Measurements from ENCODE around the gene SLC9B1.
"Not testable (repeated sequence)": the region's sequence is repeated elsewhere in the genome, so short reads cannot be mapped to it uniquely, and the experiment has no call there.

Gene SLC9B1

DNA sequence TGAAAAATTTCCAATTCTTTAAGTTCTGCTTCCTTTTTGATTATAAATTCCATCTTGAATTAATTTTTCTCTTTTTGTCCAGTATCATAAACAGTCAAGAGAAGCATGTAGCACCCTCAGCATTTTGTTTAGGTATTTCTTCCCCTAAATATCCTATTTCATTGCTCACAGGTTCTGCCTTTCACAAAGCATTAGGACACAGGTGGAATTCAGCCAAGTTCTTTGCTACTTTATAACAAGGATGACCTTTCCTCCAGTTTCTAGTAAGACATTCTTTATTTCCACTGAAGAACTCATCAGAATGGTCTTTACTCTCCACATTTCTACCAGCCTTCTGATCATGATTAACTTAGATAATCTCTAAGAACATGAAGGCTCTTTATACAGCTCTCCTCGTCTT lies 7.4 kb downstream of the SLC9B1 start:
- in situ Hi-C loops (cut with MboI; ENCODE audit: low sequenced_read_pairs): loop anchor here (25.0 kb wide), 2 partner anchors 400 to 575 kb away; no protein-coding TSS in a partner anchor

DNA sequence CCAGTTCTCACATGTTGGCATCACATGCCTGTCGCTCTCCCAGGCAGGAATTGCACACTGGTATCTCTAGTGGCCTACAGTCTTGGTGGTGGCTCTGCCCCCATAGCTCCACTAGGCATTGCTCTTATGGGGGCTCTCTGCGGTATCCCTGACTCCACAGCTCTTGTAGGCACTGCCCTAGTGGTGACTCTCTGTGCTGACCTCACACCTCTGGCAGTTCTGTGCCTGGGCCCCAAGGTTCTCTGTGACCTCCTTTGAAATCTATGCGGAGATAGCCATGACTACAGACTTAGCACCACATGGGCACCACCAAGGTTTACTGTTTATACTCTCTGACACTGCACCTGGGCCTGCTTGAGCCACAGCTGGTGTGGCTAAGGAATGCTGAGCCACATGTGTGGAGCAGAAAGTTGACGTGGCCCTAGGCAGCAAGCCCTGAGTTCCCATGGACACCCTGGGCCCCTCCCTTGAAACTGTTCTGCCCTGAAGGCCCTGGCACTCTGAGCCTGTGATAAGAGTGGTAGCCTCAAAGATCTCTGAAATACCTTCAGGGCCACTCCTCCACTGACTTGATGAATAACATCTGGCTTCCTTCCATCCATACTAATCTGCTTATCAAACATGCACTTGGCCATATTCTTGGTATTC lies 8.0 kb downstream of the SLC9B1 start:
- in situ Hi-C loops (cut with MboI; ENCODE audit: low sequenced_read_pairs): loop anchor here (25.0 kb wide), 2 partner anchors 399 to 574 kb away; no protein-coding TSS in a partner anchor

DNA sequence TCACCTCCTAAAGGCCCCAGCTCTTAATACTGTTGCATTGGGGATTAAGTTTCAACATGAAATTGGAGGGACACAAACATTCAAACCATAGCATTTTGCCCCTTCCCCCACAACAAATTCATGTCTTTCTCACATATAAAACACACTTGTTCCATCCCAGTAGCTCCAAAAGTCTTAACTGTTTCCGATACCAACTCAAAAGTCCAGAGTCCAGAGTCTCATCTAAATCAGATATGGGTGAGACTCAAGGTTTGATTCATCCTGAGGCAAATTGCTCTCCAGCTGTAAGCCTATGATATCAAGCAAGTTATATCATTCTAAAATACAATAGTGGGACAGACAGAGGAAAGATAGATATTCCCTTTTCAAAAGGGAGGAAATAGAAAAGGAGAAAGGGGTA lies 8.7 kb downstream of the SLC9B1 start:
- in situ Hi-C loops (cut with MboI; ENCODE audit: low sequenced_read_pairs): loop anchor here (25.0 kb wide), 2 partner anchors 399 to 574 kb away; no protein-coding TSS in a partner anchor

- in situ Hi-C loops (cut with MboI; ENCODE audit: low sequenced_read_pairs): loop anchor here (25.0 kb wide), 2 partner anchors 397 to 572 kb away; no protein-coding TSS in a partner anchor
These were observed 10.4 kb downstream of the SLC9B1 start for GRCh38 chr4:103008875-103009729.

GRCh38 chr4:103002551-103002950 lies 17.0 kb downstream of the SLC9B1 start:
- in situ Hi-C loops (cut with MboI; ENCODE audit: low sequenced_read_pairs): loop anchor here (25.0 kb wide), 2 partner anchors 390 to 565 kb away; no protein-coding TSS in a partner anchor

GRCh38 chr4:102994803-102995202 lies 24.7 kb downstream of the SLC9B1 start:
- in situ Hi-C loops (cut with MboI; ENCODE audit: low sequenced_read_pairs): no loop called here

DNA sequence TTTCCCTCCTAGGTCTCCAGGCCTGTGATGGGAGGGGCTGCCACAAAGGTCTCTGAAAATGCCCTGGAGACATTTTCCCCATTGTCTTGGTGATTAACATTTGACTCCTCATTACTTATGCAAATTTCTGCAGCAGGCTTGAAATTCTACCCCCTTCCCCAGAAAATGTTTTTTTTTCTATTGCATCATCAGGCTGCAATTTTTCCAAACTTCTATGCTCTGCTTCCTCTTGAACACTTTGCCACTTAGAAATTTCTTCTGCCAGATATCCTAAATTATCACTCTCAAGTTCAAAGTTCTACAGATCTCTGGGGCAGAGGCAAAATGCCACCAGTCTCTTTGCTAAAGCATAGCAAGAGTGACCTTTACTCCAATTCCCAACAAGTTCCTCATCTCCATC lies 25.5 kb downstream of the SLC9B1 start:
- in situ Hi-C loops (cut with MboI; ENCODE audit: low sequenced_read_pairs): not testable (repeated sequence)

- in situ Hi-C loops (cut with MboI; ENCODE audit: low sequenced_read_pairs): no loop called here
These were observed 31.0 kb downstream of the SLC9B1 start for GRCh38 chr4:102988429-102989020.

- in situ Hi-C loops (cut with MboI; ENCODE audit: low sequenced_read_pairs): no loop called here
These were observed 38.5 kb downstream of the SLC9B1 start for GRCh38 chr4:102981005-102981404.

GRCh38 chr4:102961813-102962212 lies 57.7 kb downstream of the SLC9B1 start:
- in situ Hi-C loops (cut with MboI; ENCODE audit: low sequenced_read_pairs): not testable (repeated sequence)

- in situ Hi-C loops (cut with MboI; ENCODE audit: low sequenced_read_pairs): no loop called here
These were observed 60.0 kb downstream of the SLC9B1 start for GRCh38 chr4:102959496-102959895.

DNA sequence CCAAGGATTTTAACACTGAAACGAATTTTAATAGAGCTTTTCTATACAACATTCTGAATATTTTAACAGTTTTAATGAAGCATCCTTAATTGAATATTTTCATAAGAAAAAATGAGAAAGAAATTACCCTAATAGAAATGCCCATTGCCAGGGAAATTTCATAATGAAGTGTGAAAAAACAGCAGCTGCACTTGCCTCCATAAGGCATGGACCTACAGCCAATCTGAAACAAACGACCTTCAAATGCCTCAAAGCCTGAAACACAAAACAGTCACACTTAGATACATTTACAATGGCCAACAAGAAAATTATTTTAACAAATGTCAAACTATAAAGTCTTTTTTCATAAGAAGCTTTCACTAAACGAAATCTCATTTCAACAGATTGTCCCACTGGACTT lies 74.4 kb downstream of the SLC9B1 start:
- in situ Hi-C loops (cut with MboI; ENCODE audit: low sequenced_read_pairs): no loop called here

- in situ Hi-C loops (cut with MboI; ENCODE audit: low sequenced_read_pairs): not testable (repeated sequence)
These were observed 81.4 kb downstream of the SLC9B1 start for GRCh38 chr4:102938063-102938462.

GRCh38 chr4:102935716-102936115 lies 83.8 kb downstream of the SLC9B1 start:
- in situ Hi-C loops (cut with MboI; ENCODE audit: low sequenced_read_pairs): no loop called here

GRCh38 chr4:102919697-102920096 lies 99.8 kb downstream of the SLC9B1 start:
- in situ Hi-C loops (cut with MboI; ENCODE audit: low sequenced_read_pairs): not testable (repeated sequence)

- in situ Hi-C loops (cut with MboI; ENCODE audit: low sequenced_read_pairs): no loop called here
These were observed 100.6 kb downstream of the SLC9B1 start for GRCh38 chr4:102918859-102919258.

DNA sequence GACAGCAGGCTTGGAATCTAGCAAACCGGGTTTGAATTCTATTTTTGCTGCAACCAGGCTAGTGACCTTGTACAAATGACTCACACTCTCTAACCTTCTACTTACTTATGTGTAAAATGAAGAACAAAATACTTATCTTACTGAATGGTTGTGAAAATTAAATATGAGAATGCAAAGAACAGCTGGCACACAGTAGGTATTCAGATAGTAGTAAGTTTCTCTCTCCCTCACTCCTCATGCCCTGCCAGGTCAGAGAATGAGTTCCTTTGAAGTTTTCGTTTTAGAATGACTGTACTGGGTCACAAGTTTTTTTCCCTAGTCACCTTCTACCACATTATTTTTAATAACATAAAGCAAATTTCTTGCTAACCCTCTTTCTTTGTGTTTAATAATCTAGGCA lies 117.7 kb downstream of the SLC9B1 start:
- in situ Hi-C loops (cut with MboI; ENCODE audit: low sequenced_read_pairs): no loop called here

DNA sequence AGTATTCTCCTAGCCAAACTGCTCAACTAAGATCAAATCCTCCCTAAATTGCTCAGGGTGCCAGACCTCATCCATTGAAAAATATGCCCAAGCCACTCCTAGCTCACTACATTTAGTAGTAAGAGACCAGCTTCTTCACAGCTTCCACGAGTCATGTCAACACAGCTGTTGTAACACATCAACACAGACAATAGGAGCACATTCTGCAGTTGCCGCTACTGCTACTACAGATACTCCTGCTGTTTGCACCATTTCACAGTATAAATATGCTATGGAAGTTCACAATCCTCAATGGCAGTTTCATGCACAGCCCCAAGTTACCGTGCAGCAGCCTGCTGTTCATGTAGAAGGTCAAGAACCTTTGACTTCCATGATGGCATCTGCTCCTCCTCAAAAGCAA lies 121.9 kb downstream of the SLC9B1 start:
- in situ Hi-C loops (cut with MboI; ENCODE audit: low sequenced_read_pairs): not testable (repeated sequence)

GRCh38 chr4:102896547-102896946 lies 123.0 kb downstream of the SLC9B1 start:
- in situ Hi-C loops (cut with MboI; ENCODE audit: low sequenced_read_pairs): not testable (repeated sequence)

GRCh38 chr4:102889866-102890265 lies 129.6 kb downstream of the SLC9B1 start:
- in situ Hi-C loops (cut with MboI; ENCODE audit: low sequenced_read_pairs): not testable (repeated sequence)

GRCh38 chr4:102888570-102888969 lies 130.9 kb downstream of the SLC9B1 start:
- in situ Hi-C loops (cut with MboI; ENCODE audit: low sequenced_read_pairs): not testable (repeated sequence)

All from HL-60/S4 treated with retinoic acid at 250 ng/mL for 4 days and 3 days (cell line).